Kidney epithelial cell (primary cell): ENCODE data around the gene TNKS1BP1. TPM values are rescaled to one million over a fixed set of nuclear protein-coding genes. Genes with fewer than 3 reads are reported as not detected.
"Not testable (repeated sequence)": the region's sequence is repeated elsewhere in the genome, so short reads cannot be mapped to it uniquely, and the experiment has no call there.

Experiments used
- DNase-seq: peaks from one replicate; pipeline ENCODE4 v3.0.0-alpha.2; 2010; ENCODE audit warnings: low read depth
- H3K27me3 ChIP-seq: 2 replicates; pipeline ENCODE4 v1.6.0; 2011; ENCODE audit warnings: low read length; ENCODE audit not compliant: control insufficient read depth, insufficient read depth
- H3K36me3 ChIP-seq: 2 replicates; pipeline ENCODE4 v1.5.1; 2011; ENCODE audit warnings: low read length; ENCODE audit not compliant: control insufficient read depth, insufficient read depth
- H3K4me3 ChIP-seq: 2 replicates; pipeline ENCODE4 v1.5.1; 2011; ENCODE audit warnings: low read depth, mild to moderate bottlenecking, control low read depth, low read length
- total RNA-seq: library from RNA; depleted of rRNA; stranded (reverse); fragments of >200 nt; gene quantifications from 2 replicates; pipeline ENCODE4 v1.2.3, GENCODE V29; 2015
- TF ChIP-seq, protein P1 (sequence below): IDR thresholded peaks from 2 replicates; pipeline ENCODE4 v1.5.1; 2011; ENCODE audit warnings: mild to moderate bottlenecking, moderate library complexity, low read length, control low read depth, inconsistent platforms; ENCODE audit not compliant: insufficient read depth, poor library complexity, severe bottlenecking

Gene TNKS1BP1
- total RNA-seq, 1 donor from 2014 or later = 93.2 TPM

DNA sequence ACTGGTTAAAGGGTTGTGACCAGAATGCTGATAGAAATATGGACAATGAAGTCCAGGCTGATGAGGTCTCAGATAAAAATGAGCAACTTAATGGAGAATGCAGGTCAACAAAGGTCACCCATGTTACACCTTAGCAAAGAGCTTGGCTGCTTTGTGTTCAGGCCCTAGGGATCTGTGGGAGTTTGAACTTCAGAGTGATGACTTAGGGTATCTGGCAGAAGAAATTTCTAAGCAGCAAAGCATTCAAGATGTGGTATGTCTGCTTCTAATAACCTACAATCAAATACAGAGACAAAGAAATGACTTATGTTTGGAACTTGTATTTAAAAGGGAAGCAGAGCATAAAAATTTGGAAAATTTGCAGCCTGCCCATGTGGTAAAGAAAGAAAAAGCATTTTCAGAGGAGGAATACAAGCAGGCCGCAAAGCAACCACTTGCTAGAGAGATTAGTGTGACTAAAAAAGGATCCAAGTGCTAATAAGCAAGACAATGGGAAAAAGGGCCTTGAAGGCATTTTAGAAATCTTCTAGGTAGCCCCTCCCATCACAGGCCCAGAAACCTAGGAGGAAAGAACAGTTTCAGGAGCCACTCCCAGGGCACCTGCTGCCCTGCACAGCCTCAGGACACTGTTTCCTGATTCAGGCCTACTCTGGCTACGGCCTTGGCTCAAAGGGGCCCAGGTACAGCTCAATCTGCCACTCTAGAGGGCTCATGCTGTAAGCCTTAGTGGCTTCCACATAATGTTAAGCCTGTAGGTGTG is 41.3 kb downstream of the TNKS1BP1 start:
- H3K27me3 ChIP-seq = no peaks in the 10 kb centered on the region
- TF ChIP-seq, protein P1, sequence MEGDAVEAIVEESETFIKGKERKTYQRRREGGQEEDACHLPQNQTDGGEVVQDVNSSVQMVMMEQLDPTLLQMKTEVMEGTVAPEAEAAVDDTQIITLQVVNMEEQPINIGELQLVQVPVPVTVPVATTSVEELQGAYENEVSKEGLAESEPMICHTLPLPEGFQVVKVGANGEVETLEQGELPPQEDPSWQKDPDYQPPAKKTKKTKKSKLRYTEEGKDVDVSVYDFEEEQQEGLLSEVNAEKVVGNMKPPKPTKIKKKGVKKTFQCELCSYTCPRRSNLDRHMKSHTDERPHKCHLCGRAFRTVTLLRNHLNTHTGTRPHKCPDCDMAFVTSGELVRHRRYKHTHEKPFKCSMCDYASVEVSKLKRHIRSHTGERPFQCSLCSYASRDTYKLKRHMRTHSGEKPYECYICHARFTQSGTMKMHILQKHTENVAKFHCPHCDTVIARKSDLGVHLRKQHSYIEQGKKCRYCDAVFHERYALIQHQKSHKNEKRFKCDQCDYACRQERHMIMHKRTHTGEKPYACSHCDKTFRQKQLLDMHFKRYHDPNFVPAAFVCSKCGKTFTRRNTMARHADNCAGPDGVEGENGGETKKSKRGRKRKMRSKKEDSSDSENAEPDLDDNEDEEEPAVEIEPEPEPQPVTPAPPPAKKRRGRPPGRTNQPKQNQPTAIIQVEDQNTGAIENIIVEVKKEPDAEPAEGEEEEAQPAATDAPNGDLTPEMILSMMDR = no peak
- H3K4me3 ChIP-seq = no peak overlapping the region
- no peak for DNase-seq
- no peaks in the 10 kb centered on the region for H3K36me3 ChIP-seq

DNA sequence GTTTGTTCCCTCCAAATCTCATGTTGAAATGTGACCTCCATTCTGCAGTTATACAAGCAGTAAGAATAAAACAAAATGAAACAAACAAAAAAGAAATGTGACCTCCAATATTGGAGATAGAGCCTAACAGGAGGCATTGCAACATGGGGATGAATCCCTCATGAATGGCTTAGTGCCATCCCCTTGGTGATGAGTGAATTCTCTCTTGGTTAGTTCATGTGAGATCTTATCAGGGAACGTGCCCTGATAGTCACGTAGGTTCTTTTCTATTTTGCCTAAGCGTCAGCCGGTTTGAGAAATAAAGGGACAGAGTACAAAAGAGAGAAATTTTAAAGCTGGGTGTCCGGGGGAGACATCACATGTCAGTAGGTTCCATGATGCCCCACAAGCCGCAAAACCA is 43.2 kb downstream of the TNKS1BP1 start:
- H3K4me3 ChIP-seq, H3K36me3 ChIP-seq, DNase-seq, H3K27me3 ChIP-seq: not testable (repeated sequence)

DNA sequence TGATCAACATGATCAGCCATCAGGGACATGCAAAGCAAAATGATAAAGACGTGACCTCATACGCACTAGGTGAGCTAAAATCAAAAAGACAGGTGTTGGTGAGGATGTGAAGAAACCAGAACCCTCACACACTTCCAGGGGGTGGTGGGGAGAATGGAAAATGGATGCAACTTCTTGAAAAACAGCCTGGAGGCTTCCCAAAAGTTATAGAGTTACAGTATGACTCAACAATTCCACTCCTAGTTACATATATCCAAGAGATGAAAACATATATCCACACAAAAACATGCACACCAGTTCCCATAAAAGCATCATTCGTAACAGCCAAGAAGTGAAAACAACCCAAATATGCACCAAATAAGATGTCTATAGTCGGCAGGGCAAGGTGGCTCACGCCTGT is 45.6 kb downstream of the TNKS1BP1 start:
- no peaks in the 10 kb centered on the region for H3K36me3 ChIP-seq
- H3K4me3 ChIP-seq = no peak overlapping the region
- H3K27me3 ChIP-seq = no peaks in the 10 kb centered on the region
- DNase-seq = no peak
- TF ChIP-seq, protein P1 = no peak

DNA sequence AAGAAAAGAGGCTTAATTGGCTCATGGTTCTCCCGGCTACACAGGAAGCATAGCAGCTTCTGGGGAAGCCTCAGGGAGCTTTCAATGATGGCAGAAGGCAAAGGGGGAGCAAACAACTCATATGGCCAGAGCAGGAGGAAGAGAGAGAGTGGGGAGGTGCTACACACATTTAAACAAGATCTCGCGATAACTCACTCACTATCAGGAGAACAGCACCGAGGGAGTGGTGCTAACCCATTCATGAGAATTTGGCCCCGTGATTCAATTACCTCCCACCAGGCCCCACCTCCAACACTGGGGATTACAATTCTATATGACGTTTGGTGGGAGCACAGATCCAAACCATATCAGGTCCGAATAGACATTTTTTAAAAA is 46.0 kb downstream of the TNKS1BP1 start:
- no peaks in the 10 kb centered on the region for H3K36me3 ChIP-seq
- TF ChIP-seq, protein P1 = no peak
- no peak overlapping the region for H3K4me3 ChIP-seq
- no peaks in the 10 kb centered on the region for H3K27me3 ChIP-seq
- DNase-seq = no peak

DNA sequence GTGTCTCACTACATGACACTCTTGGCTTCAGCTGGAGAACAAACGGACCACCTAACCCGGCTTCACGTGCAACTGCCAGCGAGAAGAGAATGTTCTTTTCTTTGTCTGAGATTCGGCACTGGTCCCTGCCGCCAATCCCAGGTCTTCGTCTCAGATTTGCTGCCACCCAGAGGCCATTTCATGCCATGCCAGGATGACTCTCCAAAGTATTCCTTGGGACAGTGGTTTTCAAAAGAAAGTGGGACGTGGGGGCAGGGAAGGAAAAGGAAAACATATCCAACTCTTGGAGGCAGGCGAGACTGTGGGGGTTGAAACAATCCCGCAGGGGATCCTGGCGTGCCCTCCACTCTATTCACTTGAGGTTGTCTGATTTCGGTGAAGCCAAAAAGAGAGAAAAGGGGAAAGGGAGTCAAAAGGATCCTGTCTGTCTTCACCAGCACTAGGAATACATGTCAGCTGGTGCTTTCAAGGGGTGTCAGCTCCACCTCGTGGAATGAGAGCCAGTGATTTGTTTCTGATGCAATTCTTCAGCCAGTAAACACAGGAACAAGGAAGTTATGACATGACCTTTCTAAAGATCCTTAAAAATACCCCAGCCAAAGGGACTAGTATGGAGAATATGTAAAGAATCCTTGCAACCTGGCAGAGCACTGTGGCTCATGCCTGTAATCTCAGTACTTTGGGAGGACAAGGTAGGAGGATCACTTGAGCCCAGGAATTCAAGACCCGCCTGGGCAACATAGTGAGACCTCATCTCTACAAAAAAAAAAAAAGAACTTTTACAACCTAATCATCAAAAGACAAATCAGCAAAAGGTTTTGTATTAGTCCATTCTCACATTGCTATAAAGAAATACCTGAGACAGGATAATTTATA is 46.7 kb downstream of the TNKS1BP1 start:
- H3K36me3 ChIP-seq = no peaks in the 10 kb centered on the region
- no peak for DNase-seq
- TF ChIP-seq, protein P1 = peak; percentile 89
- H3K27me3 ChIP-seq = no peaks in the 10 kb centered on the region
- H3K4me3 ChIP-seq = no peak overlapping the region

DNA sequence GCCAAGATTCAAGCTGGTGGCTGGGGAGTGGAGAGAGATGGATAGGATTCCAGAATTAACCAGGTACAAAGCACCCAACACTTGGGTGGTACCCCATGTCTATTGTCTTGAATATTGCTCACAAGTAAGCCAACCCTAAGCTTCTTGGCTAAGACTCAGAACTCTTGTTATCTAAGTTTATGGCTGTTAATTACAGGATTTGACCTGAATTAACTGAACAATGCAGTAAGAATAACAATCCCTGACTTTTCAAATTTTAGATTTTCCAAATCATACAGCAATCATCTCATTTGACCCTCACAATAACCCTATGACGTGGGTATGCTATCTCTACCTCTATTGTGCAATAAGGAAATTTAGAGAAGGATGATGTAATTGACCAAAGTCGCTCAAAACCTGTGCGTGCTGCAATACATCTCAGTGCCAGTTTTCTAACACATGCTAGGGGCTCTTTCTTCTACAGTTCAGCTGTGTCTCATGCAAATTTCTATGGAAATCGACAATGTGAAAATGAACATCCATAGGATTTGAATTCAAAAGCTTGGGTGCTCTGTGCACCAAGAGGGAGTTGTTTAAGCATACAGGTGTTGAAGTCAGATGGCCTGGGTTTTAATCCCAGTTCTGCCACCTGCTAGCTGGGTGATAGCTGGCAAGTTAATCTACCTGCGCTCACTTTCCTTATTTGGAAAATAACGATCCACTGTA is 47.6 kb downstream of the TNKS1BP1 start:
- no peaks in the 10 kb centered on the region for H3K27me3 ChIP-seq
- no peak for DNase-seq
- no peak overlapping the region for H3K4me3 ChIP-seq
- no peaks in the 10 kb centered on the region for H3K36me3 ChIP-seq
- TF ChIP-seq, protein P1 = no peak
